Measurements from ENCODE around the gene BNIPL.
A peak's percentile ranks its signal among the peaks of the same experiment; 100 is the strongest.

Gene BNIPL

GRCh38 chr1:151011154-151011850, 25.1 kb upstream of the BNIPL start:
- DNase-seq, result no peak

- DNase-seq, result no peak
Observed at GRCh38 chr1:151012684-151013471, 23.5 kb upstream of the BNIPL start.

- no peak for DNase-seq
Observed at GRCh38 chr1:151013518-151013917, 22.9 kb upstream of the BNIPL start.

GRCh38 chr1:151024540-151025146, 11.7 kb upstream of the BNIPL start:
- peak; percentile 62 for DNase-seq

- DNase-seq, result no peak
Observed at GRCh38 chr1:151026460-151026859, 9.9 kb upstream of the BNIPL start.

GRCh38 chr1:151032164-151032563, 4.2 kb upstream of the BNIPL start:
- DNase-seq, result no peak

GRCh38 chr1:151035167-151035566, 1.2 kb upstream of the BNIPL start:
- no peak for DNase-seq

- no peak for DNase-seq
Observed at GRCh38 chr1:151037032-151037431, 646 bp downstream of the BNIPL start.

- no peak for DNase-seq
Observed at GRCh38 chr1:151039521-151039920, 3.1 kb downstream of the BNIPL start.

- DNase-seq, result no peak
Observed at GRCh38 chr1:151043163-151043562, 6.8 kb downstream of the BNIPL start.

GRCh38 chr1:151047591-151047924, 11.2 kb downstream of the BNIPL start, which contains the start of gene C1orf56:
TSS of gene C1orf56 (plus strand) at chr1:151047751. CDS start at chr1:151047848, 97 bp downstream.
- DNase-seq, result peak; percentile 79

- DNase-seq, result peak; percentile 81
Observed at GRCh38 chr1:151047925-151048644, 11.7 kb downstream of the BNIPL start.

GRCh38 chr1:151048645-151049032, 12.3 kb downstream of the BNIPL start:
- DNase-seq, result no peak

- DNase-seq, result no peak
Observed at GRCh38 chr1:151049458-151049857, 13.1 kb downstream of the BNIPL start.

- DNase-seq, result no peak
Observed at GRCh38 chr1:151050051-151050688, 13.8 kb downstream of the BNIPL start.

- no peak for DNase-seq
Observed at GRCh38 chr1:151051356-151052009, 15.1 kb downstream of the BNIPL start.

GRCh38 chr1:151054971-151055547, 18.7 kb downstream of the BNIPL start:
- no peak for DNase-seq

- DNase-seq, result no peak
Observed at GRCh38 chr1:151055581-151055980, 19.2 kb downstream of the BNIPL start.

GRCh38 chr1:151056149-151056548, 19.8 kb downstream of the BNIPL start:
- DNase-seq, result no peak

GRCh38 chr1:151058692-151059091, 22.3 kb downstream of the BNIPL start:
- no peak for DNase-seq

GRCh38 chr1:151059109-151060006, 23.0 kb downstream of the BNIPL start, which contains the start of gene CDC42SE1:
TSS of gene CDC42SE1 (minus strand) at chr1:151059622. CDS start at chr1:151055730, 3,892 bp downstream.
- DNase-seq, result peak; percentile 94
